Cardiac septum (tissue), 1 donor: ENCODE results near the gene GPC5. TPM values are rescaled to one million over a fixed set of nuclear protein-coding genes. Genes with fewer than 3 reads are reported as not detected.
"Not testable (repeated sequence)": the region's sequence is repeated elsewhere in the genome, so short reads cannot be mapped to it uniquely, and the experiment has no call there.

Experiments
- DNase-seq: peaks from one replicate; pipeline ENCODE4 v3.0.0-alpha.2; 2020; ENCODE audit warnings: low spot score
- intact Hi-C: fragments of 100-400 bp; cut with DNase I; formaldehyde crosslinking; loops from one replicate; pipeline ENCODE4 v1.14.0; 2022
- total RNA-seq: library from RNA; stranded (reverse); fragmentation: NEBNext Ultra II Directional; extraction: Animal tissue kit (Norgen Biotek cat#: 25700); gene quantifications from one replicate; pipeline ENCODE4 v1.2.1, GENCODE V29; 2021
- donor health status: DM: no; HTN: no; CAD: no.

The GPC5 gene
- total RNA-seq, 1 donor from 2014 or later: 0.86 TPM

GRCh38 chr13:92433963-92434362 lies 1035.5 kb downstream of the GPC5 start:
- no peak for DNase-seq
- intact Hi-C loops: no loop called here

- intact Hi-C loops: no loop called here
- no peak for DNase-seq
Observed at GRCh38 chr13:92436924-92437323, 1038.5 kb downstream of the GPC5 start.

- DNase-seq: no peak
- intact Hi-C loops: no loop called here
Observed at GRCh38 chr13:92444244-92444643, 1045.8 kb downstream of the GPC5 start.

GRCh38 chr13:92451060-92451459 lies 1052.6 kb downstream of the GPC5 start:
- DNase-seq: no peak
- intact Hi-C loops: no loop called here

GRCh38 chr13:92452840-92453239 lies 1054.4 kb downstream of the GPC5 start:
- intact Hi-C loops: no loop called here

GRCh38 chr13:92459306-92459705 lies 1060.9 kb downstream of the GPC5 start:
- DNase-seq: no peak
- intact Hi-C loops: no loop called here

More at GRCh38 chr13:92452840-92453239, 1054.4 kb downstream of the GPC5 start:
- no peak for DNase-seq

GRCh38 chr13:92460479-92460878 lies 1062.1 kb downstream of the GPC5 start:
- DNase-seq: no peak
- intact Hi-C loops: no loop called here

GRCh38 chr13:92461402-92461801 lies 1063.0 kb downstream of the GPC5 start:
- intact Hi-C loops: no loop called here
- no peak for DNase-seq

- intact Hi-C loops: no loop called here
- no peak for DNase-seq
Observed at GRCh38 chr13:92461831-92462230, 1063.4 kb downstream of the GPC5 start.

GRCh38 chr13:92463134-92463533 lies 1064.7 kb downstream of the GPC5 start:
- intact Hi-C loops: no loop called here
- DNase-seq: no peak

GRCh38 chr13:92473765-92474475 lies 1075.5 kb downstream of the GPC5 start:
- intact Hi-C loops: no loop called here
- no peak for DNase-seq

GRCh38 chr13:92480387-92480786 lies 1082.0 kb downstream of the GPC5 start:
- DNase-seq: no peak
- intact Hi-C loops: no loop called here

GRCh38 chr13:92482790-92483189 lies 1084.4 kb downstream of the GPC5 start:
- intact Hi-C loops, DNase-seq: not testable (repeated sequence)

- intact Hi-C loops: no loop called here
- DNase-seq: no peak
Observed at GRCh38 chr13:92483894-92484293, 1085.5 kb downstream of the GPC5 start.

- intact Hi-C loops: no loop called here
- no peak for DNase-seq
Observed at GRCh38 chr13:92487238-92487637, 1088.8 kb downstream of the GPC5 start.

- DNase-seq: no peak
- intact Hi-C loops: no loop called here
Observed at GRCh38 chr13:92488249-92488852, 1089.9 kb downstream of the GPC5 start.

GRCh38 chr13:92491839-92492238 lies 1093.4 kb downstream of the GPC5 start:
- intact Hi-C loops: no loop called here
- DNase-seq: no peak

- intact Hi-C loops: no loop called here
- no peak for DNase-seq
Observed at GRCh38 chr13:92494915-92495314, 1096.5 kb downstream of the GPC5 start.

GRCh38 chr13:92500192-92500591 lies 1101.8 kb downstream of the GPC5 start:
- intact Hi-C loops: no loop called here
- DNase-seq: no peak

GRCh38 chr13:92510416-92510815 lies 1112.0 kb downstream of the GPC5 start:
- no peak for DNase-seq
- intact Hi-C loops: no loop called here

- intact Hi-C loops: no loop called here
- DNase-seq: no peak
Observed at GRCh38 chr13:92512852-92513251, 1114.4 kb downstream of the GPC5 start.
